Activated gamma-delta T cell treated with anti-CD3 and anti-CD28 coated beads, Interleukin-2, amount 50 U/mL, for 16 hours (primary cell): ENCODE measurements around the gene TXNDC11.

Experiments
- DNase-seq: peaks from one replicate; pipeline ENCODE4 v3.0.0-alpha.2; 2020; ENCODE audit warnings: low read depth

The TXNDC11 gene

GRCh38 chr16:11655655-11656054 is 87.0 kb downstream of the TXNDC11 start:
- no peak for DNase-seq

DNA sequence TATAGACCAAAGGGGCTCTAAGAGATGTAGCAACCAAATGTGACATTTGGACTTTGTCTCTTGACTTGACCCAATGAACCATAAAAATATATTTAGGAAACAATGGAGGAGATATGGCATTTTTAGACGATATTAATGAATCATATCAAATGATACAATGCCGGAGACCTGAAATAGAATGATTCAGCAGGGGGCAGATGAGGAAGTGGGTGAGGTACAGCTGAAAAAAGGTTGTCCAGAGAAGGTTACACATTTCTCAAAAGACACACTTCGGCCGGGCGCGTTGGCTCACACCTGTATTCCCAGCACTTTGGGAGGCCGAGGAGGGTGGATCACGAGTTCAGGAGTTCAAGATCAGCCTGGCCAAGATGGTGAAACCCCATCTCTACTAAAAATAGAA is 90.9 kb downstream of the TXNDC11 start:
- DNase-seq: no peak

DNA sequence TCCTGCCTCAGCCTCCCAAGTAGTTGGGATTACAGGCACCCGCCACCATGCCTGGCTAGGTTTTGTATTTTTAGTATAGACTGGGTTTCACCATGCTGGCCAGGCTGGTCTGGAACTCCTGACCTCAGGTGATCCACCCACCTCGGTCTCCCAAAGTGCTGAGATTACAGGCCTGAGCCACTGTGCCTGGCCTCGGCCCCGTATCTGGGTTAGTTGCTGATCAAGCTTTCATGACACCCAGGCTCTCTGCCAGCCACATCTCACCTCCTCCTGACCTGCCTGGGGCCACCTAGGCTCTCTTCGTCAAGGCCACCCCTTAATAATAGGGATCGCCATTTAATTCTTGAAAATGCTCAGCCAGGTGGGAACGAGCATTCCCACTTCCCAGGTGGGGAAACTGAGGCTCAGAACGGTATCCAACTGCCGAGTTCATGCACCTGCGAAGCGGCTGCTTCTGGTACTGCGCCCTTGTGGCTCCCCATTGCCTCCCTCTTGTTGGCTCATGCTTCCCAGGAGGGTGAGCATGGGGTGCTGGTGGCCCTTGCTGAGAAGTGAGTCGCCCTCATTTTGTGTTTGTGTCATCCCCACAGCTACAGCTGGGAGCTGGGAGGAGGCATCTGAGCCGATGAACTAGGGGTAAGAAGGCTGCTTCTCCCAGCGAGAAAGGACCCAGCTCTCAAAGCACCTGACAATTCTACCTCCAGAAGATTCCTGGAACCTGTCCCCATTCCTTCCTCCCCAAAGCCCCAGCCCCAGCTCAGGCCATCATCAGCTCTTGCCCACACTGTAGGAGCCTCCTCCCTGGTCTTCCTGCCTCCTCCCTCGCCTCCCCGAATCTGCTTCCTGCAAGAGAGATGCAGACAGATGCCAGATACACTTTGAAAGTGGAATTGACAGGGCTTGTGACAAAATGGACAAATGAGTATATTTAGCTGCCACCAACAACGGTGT is 91.7 kb downstream of the TXNDC11 start:
- DNase-seq: no peak

DNA sequence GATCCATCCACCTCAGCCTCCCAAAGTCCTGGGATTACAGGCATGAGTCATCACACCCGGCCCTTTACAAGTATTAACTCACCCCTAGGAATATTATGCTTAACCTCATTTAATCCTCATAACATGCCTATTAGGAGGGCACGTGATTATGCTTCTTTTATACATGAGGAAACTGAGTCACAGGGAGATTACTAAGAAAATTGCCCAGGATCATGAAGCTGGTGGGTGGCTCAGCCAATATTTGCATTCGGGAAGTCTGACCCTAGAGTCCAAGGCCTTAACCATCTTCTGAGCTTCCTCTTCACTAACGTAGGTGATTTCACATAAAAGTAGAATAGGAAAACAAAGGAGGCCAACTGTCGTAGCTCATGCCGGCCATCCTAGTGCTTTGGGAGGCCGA is 93.4 kb downstream of the TXNDC11 start:
- no peak for DNase-seq

DNA sequence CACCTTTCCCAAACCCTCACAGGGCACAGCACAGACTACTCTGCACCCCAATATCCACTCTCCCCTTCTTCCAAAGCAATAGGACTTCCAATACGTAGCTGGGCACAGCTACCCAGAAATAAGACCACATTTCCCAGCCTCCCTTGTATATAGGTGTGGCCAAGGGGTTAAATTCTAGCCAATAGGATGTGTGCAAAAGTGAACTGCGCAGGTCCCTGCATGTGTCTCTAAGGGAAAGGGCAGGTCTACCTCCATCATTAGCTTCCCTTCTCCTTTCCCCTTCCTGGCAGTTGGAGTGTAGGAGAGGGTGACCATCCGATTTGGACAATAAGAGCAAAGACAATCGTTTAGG is 99.9 kb downstream of the TXNDC11 start:
- no peak for DNase-seq

GRCh38 chr16:11640987-11641817 is 101.5 kb downstream of the TXNDC11 start:
- no peak for DNase-seq

- no peak for DNase-seq
Observed at GRCh38 chr16:11639925-11640899, 102.4 kb downstream of the TXNDC11 start.

- DNase-seq: no peak
Observed at GRCh38 chr16:11639008-11639562, 103.6 kb downstream of the TXNDC11 start.

DNA sequence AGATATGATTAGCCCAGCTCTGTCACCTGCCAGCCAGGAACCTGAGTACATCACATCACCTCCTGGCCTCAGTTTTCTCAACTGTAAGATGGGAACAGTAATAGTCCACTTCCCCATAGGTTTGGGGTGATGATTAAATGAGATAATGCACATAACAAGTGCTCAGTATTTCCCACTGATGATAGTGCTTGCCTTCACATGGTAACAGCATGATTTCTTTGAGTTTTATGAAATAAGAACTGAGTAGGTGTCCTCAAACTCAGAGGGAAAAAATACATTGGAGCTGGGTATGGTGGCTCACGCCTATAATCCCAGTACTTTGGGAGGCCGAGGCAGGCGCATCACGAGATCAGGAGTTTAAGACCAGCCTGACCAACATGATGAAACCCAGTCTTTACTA is 104.5 kb downstream of the TXNDC11 start:
- DNase-seq: no peak

DNA sequence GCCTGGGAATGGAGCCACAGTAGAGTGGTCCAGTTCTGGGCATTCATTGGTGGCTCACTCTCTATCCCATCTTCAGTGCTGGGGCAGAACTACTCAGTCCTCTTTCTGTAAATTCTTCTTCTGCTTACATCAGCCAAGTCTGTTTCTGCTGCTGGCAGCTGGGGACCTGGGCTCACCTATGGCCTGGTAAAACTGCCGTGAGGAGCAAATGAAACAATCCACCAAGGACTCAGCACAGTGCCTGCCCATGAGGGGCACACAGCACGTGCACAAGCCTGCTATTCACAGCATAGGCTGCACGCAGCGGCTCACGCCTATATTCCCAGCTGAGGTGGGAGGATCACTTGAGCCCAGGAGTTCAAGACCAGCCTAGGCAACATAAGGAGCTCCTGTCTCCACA is 105.3 kb downstream of the TXNDC11 start:
- DNase-seq: no peak

- no peak for DNase-seq
Observed at GRCh38 chr16:11636172-11636721, 106.4 kb downstream of the TXNDC11 start.

- DNase-seq: no peak
Observed at GRCh38 chr16:11635679-11636171, 106.9 kb downstream of the TXNDC11 start.

GRCh38 chr16:11635113-11635652 is 107.5 kb downstream of the TXNDC11 start:
- no peak for DNase-seq

- DNase-seq: no peak
Observed at GRCh38 chr16:11634312-11634711, 108.3 kb downstream of the TXNDC11 start.

DNA sequence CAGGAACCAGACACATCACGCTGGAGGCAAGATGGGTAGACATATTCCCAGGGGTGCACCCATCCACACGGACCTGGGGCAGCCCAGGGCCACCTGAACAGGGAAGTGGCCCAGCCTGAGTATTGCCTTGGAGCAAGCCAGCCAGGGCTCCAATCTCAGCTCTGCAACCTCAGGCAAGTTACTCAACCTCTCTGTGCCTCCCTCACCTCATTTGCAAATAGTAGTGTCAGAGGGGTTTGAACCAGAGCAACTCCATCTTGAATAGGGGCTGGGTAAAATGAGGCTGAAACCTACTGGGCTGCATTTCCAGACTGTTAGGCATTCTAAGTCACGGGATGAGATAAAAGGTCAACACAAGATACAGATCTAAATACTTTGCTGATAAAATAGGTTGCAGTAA is 109.5 kb downstream of the TXNDC11 start:
- no peak for DNase-seq

DNA sequence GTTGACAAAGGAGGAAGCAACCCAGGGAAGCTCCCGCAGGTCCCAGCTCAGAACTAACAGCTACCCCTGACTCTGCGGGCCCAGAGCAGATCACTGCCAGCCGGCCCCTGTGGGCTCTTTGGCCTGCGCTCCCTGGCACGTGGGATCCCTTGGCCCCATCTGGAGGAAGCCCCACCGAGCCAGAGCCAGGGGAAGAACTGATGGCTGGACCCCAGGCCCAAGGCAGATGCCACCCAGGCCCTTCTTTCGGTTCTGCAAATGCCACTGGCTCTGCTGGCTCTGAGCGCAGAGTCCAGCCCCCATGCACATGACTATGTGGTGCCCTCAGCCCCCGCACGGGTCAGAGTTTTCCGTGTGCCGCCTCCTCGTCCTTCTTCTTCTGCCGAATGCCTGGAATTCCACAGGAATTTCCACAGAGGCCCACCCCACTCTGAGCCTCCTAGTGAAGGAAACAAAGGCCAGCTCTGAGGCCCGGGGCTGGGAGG is 110.2 kb downstream of the TXNDC11 start:
- no peak for DNase-seq

GRCh38 chr16:11631214-11631613 is 111.4 kb downstream of the TXNDC11 start:
- no peak for DNase-seq

DNA sequence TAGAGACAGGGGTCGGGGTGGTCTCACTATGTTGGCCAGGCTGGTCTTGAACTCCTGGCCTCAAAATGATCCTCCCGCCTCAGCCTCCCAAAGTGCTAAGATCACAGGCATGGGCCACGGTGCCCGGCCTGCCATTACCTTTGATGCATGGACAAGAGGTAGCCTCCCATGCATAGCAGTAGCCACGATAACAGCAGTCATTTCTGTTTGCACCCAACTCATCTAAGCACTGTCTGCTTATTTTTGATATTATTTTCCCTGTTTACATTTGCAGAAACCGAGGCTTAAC is 111.9 kb downstream of the TXNDC11 start:
- no peak for DNase-seq

- no peak for DNase-seq
Observed at GRCh38 chr16:11630046-11630767, 112.5 kb downstream of the TXNDC11 start.
